ENCODE data around the gene WBP2. TPM values are rescaled to one million over a fixed set of nuclear protein-coding genes. Genes with fewer than 3 reads are reported as not detected.

Gene WBP2
- polyA plus RNA-seq, 1 donor (not counting 4 experiments of a cell fraction or from before 2014, with no cell fraction given) = 23.3 TPM

- H3K36me3 ChIP-seq (ENCODE audit: control insufficient read depth in 2 of 2, extremely low read depth in 1 of 2, insufficient read depth in 2 of 2, low read length in 2 of 2) = no peaks in the 10 kb centered on the region
- no peaks in the 10 kb centered on the region for H4K20me1 ChIP-seq (ENCODE audit: control insufficient read depth, extremely low read depth, insufficient read depth, low read length)
- FAIRE-seq = no peak
- DNase-seq (ENCODE audit: low read depth, low spot score) = no peak
- H3K27ac ChIP-seq (ENCODE audit: control insufficient read depth, insufficient read depth, low read length) = no peak overlapping the region
- H3K27me3 ChIP-seq (ENCODE audit: control insufficient read depth, extremely low read depth, insufficient read depth, low read length) = peaks cover 2% of the 10 kb centered on the region
- H3K9ac ChIP-seq (ENCODE audit: control insufficient read depth, extremely low read depth, insufficient read depth, low read length) = no peak overlapping the region
- no peaks in the 10 kb centered on the region for H3K79me2 ChIP-seq (ENCODE audit: control insufficient read depth, insufficient read depth, low read length)
- H3K9me3 ChIP-seq (ENCODE audit: control insufficient read depth, low read depth, low read length) = no peaks in the 10 kb centered on the region
- no peak overlapping the region for H3K4me2 ChIP-seq (ENCODE audit: control insufficient read depth, extremely low read depth, insufficient read depth, low read depth, low read length)
- no peak overlapping the region for H3K4me3 ChIP-seq (ENCODE audit: control insufficient read depth in 2 of 3, extremely low read depth in 1 of 3, insufficient read depth in 2 of 3, low read depth in 1 of 3, low read length in 3 of 3)
- no peak overlapping the region for H2AFZ ChIP-seq (ENCODE audit: control insufficient read depth, low read length)
- TF ChIP-seq, protein P1, sequence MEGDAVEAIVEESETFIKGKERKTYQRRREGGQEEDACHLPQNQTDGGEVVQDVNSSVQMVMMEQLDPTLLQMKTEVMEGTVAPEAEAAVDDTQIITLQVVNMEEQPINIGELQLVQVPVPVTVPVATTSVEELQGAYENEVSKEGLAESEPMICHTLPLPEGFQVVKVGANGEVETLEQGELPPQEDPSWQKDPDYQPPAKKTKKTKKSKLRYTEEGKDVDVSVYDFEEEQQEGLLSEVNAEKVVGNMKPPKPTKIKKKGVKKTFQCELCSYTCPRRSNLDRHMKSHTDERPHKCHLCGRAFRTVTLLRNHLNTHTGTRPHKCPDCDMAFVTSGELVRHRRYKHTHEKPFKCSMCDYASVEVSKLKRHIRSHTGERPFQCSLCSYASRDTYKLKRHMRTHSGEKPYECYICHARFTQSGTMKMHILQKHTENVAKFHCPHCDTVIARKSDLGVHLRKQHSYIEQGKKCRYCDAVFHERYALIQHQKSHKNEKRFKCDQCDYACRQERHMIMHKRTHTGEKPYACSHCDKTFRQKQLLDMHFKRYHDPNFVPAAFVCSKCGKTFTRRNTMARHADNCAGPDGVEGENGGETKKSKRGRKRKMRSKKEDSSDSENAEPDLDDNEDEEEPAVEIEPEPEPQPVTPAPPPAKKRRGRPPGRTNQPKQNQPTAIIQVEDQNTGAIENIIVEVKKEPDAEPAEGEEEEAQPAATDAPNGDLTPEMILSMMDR (optimal IDR thresholded peaks at IDR 0.05 in 1 of 3, IDR thresholded peaks at IDR 0.05 in 1 of 3, conservative IDR thresholded peaks at IDR 0.05 in 1 of 3; ENCODE audit: extremely low read depth in 1 of 3, insufficient read depth in 2 of 3, low read length in 3 of 3) = no peak
- TF ChIP-seq EZH2 (IDR thresholded peaks at IDR 0.05; ENCODE audit: low read length) = no peak
- H3K9me1 ChIP-seq (ENCODE audit: control insufficient read depth, extremely low read depth, insufficient read depth, low read length) = no peaks in the 10 kb centered on the region
- no peaks in the 10 kb centered on the region for H3K4me1 ChIP-seq (ENCODE audit: control insufficient read depth, extremely low read depth, insufficient read depth, low read length)
- dilution Hi-C loops (cut with MboI; ENCODE audit: extremely low pct_ligation_motif_present, low sequenced_read_pairs) = no loop called here
Observed at GRCh38 chr17:75885431-75885830, 30.3 kb upstream of the WBP2 start.

DNA sequence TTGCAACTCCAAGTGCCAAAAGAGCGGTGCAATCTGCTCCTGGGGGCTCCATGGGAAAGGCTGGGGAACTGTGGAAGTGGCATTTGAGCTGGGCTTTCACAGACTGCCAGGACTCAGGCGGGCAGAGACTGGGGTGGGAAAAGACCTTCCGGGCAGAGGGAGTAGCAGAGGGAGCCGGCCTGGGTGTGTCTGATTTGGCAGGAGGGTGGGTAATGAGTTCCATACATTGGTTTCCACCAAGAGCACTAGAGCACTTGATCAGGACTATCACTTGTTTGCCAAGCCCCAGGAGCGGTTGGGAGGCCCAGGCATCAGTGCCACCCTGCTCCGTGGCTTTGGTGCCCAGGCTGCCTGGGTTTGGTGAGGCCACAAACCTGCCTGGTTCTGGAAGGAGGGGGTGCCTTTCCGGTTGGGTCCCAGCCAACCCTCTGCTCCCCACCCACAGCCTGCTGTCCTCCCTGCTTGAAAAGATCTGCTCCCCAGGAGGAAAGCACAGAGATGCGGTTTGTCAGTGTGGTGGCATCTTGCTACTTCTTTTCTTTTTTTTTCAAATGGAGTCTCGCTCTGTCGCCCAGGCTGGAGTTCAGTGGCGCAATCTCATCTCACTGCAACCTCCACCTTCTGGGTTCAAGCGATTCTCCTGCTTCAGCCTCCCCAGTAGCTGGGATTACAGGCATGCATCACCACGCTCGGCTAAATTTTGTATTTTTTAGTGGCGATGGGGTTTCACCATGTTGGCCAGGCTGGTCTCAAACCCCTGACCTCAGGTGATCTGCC lies 26.7 kb upstream of the WBP2 start:
- Histone ChIP-seq H3K9me3 (ENCODE audit: control insufficient read depth, low read depth, low read length) (no peaks in the 10 kb centered on the region), H4K20me1 (ENCODE audit: control insufficient read depth, extremely low read depth, insufficient read depth, low read length) (no peaks in the 10 kb centered on the region), H3K79me2 (ENCODE audit: control insufficient read depth, insufficient read depth, low read length) (no peaks in the 10 kb centered on the region), H3K36me3 (ENCODE audit: control insufficient read depth in 2 of 2, extremely low read depth in 1 of 2, insufficient read depth in 2 of 2, low read length in 2 of 2) (no peaks in the 10 kb centered on the region), H3K4me3 (ENCODE audit: control insufficient read depth in 2 of 3, extremely low read depth in 1 of 3, insufficient read depth in 2 of 3, low read depth in 1 of 3, low read length in 3 of 3) (no peak overlapping the region), H3K4me2 (ENCODE audit: control insufficient read depth, extremely low read depth, insufficient read depth, low read depth, low read length) (no peak overlapping the region), H3K4me1 (ENCODE audit: control insufficient read depth, extremely low read depth, insufficient read depth, low read length) (peaks cover 12% of the 10 kb centered on the region), H3K27ac (ENCODE audit: control insufficient read depth, insufficient read depth, low read length) (no peak overlapping the region), H2AFZ (ENCODE audit: control insufficient read depth, low read length) (no peak overlapping the region), H3K9ac (ENCODE audit: control insufficient read depth, extremely low read depth, insufficient read depth, low read length) (no peak overlapping the region), H3K9me1 (ENCODE audit: control insufficient read depth, extremely low read depth, insufficient read depth, low read length) (no peaks in the 10 kb centered on the region), H3K27me3 (ENCODE audit: control insufficient read depth, extremely low read depth, insufficient read depth, low read length) (peaks cover 2% of the 10 kb centered on the region)
- dilution Hi-C loops (cut with MboI; ENCODE audit: extremely low pct_ligation_motif_present, low sequenced_read_pairs) = no loop called here
- TF ChIP-seq, protein P1 (optimal IDR thresholded peaks at IDR 0.05 in 1 of 3, IDR thresholded peaks at IDR 0.05 in 1 of 3, conservative IDR thresholded peaks at IDR 0.05 in 1 of 3; ENCODE audit: extremely low read depth in 1 of 3, insufficient read depth in 2 of 3, low read length in 3 of 3) = no peak
- no peak for TF ChIP-seq EZH2 (IDR thresholded peaks at IDR 0.05; ENCODE audit: low read length)
- FAIRE-seq (no peak), DNase-seq (ENCODE audit: low read depth, low spot score) (no peak)

All from keratinocyte (primary cell).